ENCODE data around the gene MFN1. TPM values are rescaled to one million over a fixed set of nuclear protein-coding genes. Genes with fewer than 3 reads are reported as not detected.
A peak's percentile ranks its signal among the peaks of the same experiment; 100 is the strongest.

The MFN1 gene
- total and polyA plus RNA-seq, 7 donors = 14.6 to 42.9 (median 34.5) TPM

DNA sequence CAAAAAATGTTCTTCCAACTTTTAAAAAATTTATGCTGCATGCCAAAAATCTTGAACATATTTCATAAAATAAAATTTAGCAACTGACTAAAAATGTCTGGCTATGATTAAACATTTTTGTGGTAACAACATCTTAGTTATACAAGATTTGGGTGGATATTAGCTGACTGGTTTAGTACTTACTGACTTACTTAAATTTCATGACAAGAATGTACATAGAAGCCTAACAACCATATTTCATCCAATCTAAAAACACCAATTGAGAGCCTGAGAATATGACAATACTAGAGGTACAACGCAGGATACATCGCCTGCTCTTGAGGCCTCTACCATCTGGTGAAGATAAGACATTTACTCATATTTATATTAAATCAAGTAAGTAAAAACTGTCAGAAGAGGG is 69.2 kb downstream of the MFN1 start:
- Histone ChIP-seq H3K27ac (no peak overlapping the region), H3K4me3 (no peak overlapping the region), H3K27me3 (ENCODE audit: insufficient read depth in 3 of 3, low read length in 2 of 3) (no peaks in the 10 kb centered on the region), H3K36me3 (ENCODE audit: insufficient read depth in 1 of 2, low read depth in 1 of 2) (peaks cover 0 to 23% of the 10 kb centered on the region in 2 donors), H3K4me1 (no peaks in the 10 kb centered on the region), H3K9me3 (no peaks in the 10 kb centered on the region)
- TF ChIP-seq, protein P1, sequence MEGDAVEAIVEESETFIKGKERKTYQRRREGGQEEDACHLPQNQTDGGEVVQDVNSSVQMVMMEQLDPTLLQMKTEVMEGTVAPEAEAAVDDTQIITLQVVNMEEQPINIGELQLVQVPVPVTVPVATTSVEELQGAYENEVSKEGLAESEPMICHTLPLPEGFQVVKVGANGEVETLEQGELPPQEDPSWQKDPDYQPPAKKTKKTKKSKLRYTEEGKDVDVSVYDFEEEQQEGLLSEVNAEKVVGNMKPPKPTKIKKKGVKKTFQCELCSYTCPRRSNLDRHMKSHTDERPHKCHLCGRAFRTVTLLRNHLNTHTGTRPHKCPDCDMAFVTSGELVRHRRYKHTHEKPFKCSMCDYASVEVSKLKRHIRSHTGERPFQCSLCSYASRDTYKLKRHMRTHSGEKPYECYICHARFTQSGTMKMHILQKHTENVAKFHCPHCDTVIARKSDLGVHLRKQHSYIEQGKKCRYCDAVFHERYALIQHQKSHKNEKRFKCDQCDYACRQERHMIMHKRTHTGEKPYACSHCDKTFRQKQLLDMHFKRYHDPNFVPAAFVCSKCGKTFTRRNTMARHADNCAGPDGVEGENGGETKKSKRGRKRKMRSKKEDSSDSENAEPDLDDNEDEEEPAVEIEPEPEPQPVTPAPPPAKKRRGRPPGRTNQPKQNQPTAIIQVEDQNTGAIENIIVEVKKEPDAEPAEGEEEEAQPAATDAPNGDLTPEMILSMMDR (IDR thresholded peaks at IDR 0.05) = no peak
- intact Hi-C loops (cut with DNase I) = loop anchor here in 1 of 2 donors (5.0 kb wide), 1 partner anchor 141 kb away; no protein-coding TSS in a partner anchor
- WGBS, 3 donors = 91 to 95% (median 92%) methylated on average over 2 of the region's 2 CpGs
- no peak for ATAC-seq
- no peak for DNase-seq

DNA sequence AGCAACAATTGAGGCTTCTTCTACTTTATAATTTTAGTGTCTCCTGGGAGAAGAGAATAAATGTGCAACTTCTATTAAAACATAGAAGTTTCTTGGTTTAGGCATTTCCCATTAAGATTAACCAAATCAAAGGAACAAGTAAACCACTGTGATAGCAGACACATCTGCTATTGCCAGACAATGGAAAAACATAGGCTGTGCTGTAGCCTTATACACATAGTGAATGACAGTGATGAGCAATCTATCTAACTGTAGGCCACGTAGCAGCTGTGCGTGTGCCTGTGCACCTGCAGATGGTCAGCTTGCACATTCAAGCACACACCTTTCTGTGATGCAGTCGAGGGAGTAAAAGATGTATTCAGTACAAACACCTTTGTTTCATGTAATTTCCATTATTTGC is 71.1 kb downstream of the MFN1 start:
- H3K4me1 ChIP-seq = no peaks in the 10 kb centered on the region
- no peak overlapping the region for H3K27ac ChIP-seq
- no peak overlapping the region for H3K4me3 ChIP-seq
- no peak for ATAC-seq
- WGBS, 3 donors = 89 to 92% (median 91%) methylated on average over 3 of the region's 3 CpGs
- no peaks in the 10 kb centered on the region for H3K9me3 ChIP-seq
- H3K36me3 ChIP-seq (ENCODE audit: insufficient read depth in 1 of 2, low read depth in 1 of 2) = peaks cover 0 to 23% of the 10 kb centered on the region in 2 donors
- H3K27me3 ChIP-seq (ENCODE audit: insufficient read depth in 3 of 3, low read length in 2 of 3) = no peaks in the 10 kb centered on the region
- no peak for DNase-seq
- intact Hi-C loops (cut with DNase I) = loop anchor here in 1 of 2 donors (5.0 kb wide), 1 partner anchor 139 kb away; no protein-coding TSS in a partner anchor
- TF ChIP-seq, protein P1 (IDR thresholded peaks at IDR 0.05) = no peak

DNA sequence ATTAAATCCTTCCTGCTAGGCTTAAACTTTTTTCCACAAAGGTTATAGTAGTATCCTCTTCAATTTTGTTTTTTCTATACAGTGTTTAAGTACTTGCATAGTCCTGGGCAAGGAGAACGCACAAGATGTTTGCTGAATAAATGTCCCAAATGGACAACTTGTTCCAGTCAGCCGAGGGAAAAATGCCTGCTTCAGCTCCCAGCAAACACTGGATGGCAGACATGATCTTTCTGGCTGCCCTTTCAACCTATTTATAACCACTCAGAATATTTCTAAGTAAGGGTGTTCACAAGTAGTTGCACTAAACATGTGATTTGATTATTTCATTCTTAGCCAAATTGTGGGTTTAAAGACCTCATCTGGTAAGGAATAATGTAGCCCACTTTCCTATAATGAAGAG is 74.0 kb downstream of the MFN1 start:
- Histone ChIP-seq H3K4me3 (no peak overlapping the region), H3K27me3 (ENCODE audit: insufficient read depth in 3 of 3, low read length in 2 of 3) (no peaks in the 10 kb centered on the region), H3K4me1 (no peaks in the 10 kb centered on the region), H3K36me3 (ENCODE audit: insufficient read depth in 1 of 2, low read depth in 1 of 2) (peaks cover 0 to 34% of the 10 kb centered on the region in 2 donors), H3K9me3 (no peaks in the 10 kb centered on the region), H3K27ac (no peak overlapping the region)
- WGBS, 3 donors = 7 to 14% (median 9%) methylated on average over 2 of the region's 2 CpGs
- TF ChIP-seq, protein P1 (IDR thresholded peaks at IDR 0.05) = peak; percentile 38
- no peak for DNase-seq
- ATAC-seq = peak in 1 of 4 donors; percentile 67
- intact Hi-C loops (cut with DNase I) = loop anchor here in 1 of 2 donors (10.0 kb wide), 1 partner anchor 133 kb away; no protein-coding TSS in a partner anchor

DNA sequence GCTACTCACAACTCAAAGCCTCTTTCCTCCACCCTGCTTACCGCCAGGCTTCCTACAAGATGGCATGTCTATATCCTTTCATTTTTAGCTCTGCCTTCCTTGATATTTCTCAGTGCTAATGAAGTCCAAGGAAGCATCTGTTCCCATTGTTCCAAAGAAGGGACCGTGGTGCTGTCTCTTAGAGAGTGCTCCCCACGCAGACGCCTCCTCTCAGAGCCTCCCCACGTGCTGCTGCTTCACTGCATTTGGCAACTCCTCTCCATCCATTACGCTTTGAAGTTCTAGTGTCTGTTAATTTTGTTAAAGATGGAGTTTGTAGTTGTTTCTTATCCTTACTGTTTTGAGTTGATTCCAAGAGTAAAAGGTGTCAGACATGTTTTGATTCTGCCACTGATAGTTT is 77.6 kb downstream of the MFN1 start:
- Histone ChIP-seq H3K9me3 (no peaks in the 10 kb centered on the region), H3K4me3 (no peak overlapping the region), H3K36me3 (ENCODE audit: insufficient read depth in 1 of 2, low read depth in 1 of 2) (peaks cover 0 to 11% of the 10 kb centered on the region in 2 donors), H3K27ac (no peak overlapping the region), H3K27me3 (ENCODE audit: insufficient read depth in 3 of 3, low read length in 2 of 3) (no peaks in the 10 kb centered on the region), H3K4me1 (no peaks in the 10 kb centered on the region)
- intact Hi-C loops (cut with DNase I) = loop anchor here in 1 of 2 donors (10.0 kb wide), 1 partner anchor 130 kb away; no protein-coding TSS in a partner anchor
- DNase-seq (no peak), ATAC-seq (no peak)
- TF ChIP-seq, protein P1 (IDR thresholded peaks at IDR 0.05) = no peak
- WGBS, 3 donors = 86 to 91% (median 88%) methylated on average over 6 of the region's 6 CpGs
